ENCODE measurements around the gene TNRC18. TPM values are rescaled to one million over a fixed set of nuclear protein-coding genes. Genes with fewer than 3 reads are reported as not detected.

The TNRC18 gene
- total RNA-seq, 2 experiments from 2014 or later = 43.8 to 44.2 TPM

DNA sequence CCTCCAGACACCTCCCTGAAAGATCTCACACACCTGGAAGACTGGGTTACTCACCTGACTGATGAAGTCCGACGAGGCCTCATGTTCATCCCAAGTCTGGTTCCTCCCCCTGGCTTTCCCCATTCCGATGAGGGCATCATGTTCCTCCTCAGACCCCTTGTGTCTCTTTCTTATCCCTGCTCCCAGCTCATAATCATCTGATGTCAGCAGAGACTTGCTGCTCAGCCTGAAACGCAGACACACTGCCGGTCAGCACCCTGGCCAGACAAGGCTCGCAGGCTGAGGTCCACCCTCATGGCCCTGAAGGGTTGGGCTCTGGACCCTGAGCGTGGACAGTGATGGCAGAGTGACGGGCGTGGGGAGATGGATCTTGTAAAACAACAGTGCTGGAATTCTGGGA lies 64.3 kb downstream of the TNRC18 start:
- ATAC-seq = no peak

DNA sequence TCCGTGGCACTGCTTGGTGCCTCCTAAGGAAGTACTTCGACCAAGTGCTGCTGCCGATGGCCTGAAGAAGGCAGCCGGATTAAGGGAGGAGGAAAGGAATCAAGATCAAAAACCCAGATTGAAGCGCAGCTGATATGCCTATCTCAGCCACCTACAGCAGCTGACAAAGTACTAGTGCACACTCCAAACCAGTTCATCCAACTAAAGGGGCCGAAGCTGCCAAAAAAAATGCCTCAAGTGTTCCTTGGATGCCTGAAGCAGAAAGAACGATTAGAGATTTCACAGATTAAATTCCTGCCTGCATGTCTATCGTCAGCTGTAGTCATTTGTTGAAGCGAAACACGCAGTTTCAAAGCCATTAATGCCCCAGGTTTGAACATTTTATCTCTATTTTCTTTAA lies 65.7 kb downstream of the TNRC18 start:
- Mint-ChIP-seq H3K36me3 (ENCODE audit: low read depth) (peaks cover 44% of the 10 kb centered on the region), H3K27me3 (no peaks in the 10 kb centered on the region), H3K4me1 (ENCODE audit: low read depth) (peaks cover 11% of the 10 kb centered on the region), H3K9me3 (no peaks in the 10 kb centered on the region), H3K4me3 (no peak overlapping the region), H3K27ac (no peak overlapping the region)
- DNase-seq (no peak), ATAC-seq (no peak)
- TF ChIP-seq, protein P1, sequence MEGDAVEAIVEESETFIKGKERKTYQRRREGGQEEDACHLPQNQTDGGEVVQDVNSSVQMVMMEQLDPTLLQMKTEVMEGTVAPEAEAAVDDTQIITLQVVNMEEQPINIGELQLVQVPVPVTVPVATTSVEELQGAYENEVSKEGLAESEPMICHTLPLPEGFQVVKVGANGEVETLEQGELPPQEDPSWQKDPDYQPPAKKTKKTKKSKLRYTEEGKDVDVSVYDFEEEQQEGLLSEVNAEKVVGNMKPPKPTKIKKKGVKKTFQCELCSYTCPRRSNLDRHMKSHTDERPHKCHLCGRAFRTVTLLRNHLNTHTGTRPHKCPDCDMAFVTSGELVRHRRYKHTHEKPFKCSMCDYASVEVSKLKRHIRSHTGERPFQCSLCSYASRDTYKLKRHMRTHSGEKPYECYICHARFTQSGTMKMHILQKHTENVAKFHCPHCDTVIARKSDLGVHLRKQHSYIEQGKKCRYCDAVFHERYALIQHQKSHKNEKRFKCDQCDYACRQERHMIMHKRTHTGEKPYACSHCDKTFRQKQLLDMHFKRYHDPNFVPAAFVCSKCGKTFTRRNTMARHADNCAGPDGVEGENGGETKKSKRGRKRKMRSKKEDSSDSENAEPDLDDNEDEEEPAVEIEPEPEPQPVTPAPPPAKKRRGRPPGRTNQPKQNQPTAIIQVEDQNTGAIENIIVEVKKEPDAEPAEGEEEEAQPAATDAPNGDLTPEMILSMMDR (IDR thresholded peaks at IDR 0.05) = no peak
- ChIA-PET CTCF (interaction anchor here (5.6 kb wide), 1 partner anchor 7 kb away, joined by 34 read pairs; no protein-coding TSS in a partner anchor), POLR2A (no interaction called here)
- intact Hi-C loops (cut with micrococcal nuclease) = no loop called here

More for the DNA sequence above, 64.3 kb downstream of the TNRC18 start:
- ChIA-PET POLR2A (no interaction called here), CTCF (interaction anchor here (1.2 kb wide), 1 partner anchor 12 kb away, joined by 3 read pairs; no protein-coding TSS in a partner anchor)
- Mint-ChIP-seq H3K36me3 (ENCODE audit: low read depth) (peaks cover 46% of the 10 kb centered on the region), H3K27me3 (no peaks in the 10 kb centered on the region), H3K4me3 (no peak overlapping the region), H3K4me1 (ENCODE audit: low read depth) (peaks cover 15% of the 10 kb centered on the region), H3K9me3 (no peaks in the 10 kb centered on the region), H3K27ac (no peak overlapping the region)
- intact Hi-C loops (cut with micrococcal nuclease) = no loop called here
- DNase-seq = no peak
- TF ChIP-seq, protein P1 (IDR thresholded peaks at IDR 0.05) = no peak

GRCh38 chr7:5356751-5357119 lies 66.9 kb downstream of the TNRC18 start:
- no peak overlapping the region for H3K4me3 Mint-ChIP-seq
- DNase-seq (no peak), ATAC-seq (no peak)
- peaks cover 11% of the 10 kb centered on the region for H3K4me1 Mint-ChIP-seq (ENCODE audit: low read depth)
- H3K36me3 Mint-ChIP-seq (ENCODE audit: low read depth) = peaks cover 40% of the 10 kb centered on the region
- no peak overlapping the region for H3K27ac Mint-ChIP-seq
- no peaks in the 10 kb centered on the region for H3K9me3 Mint-ChIP-seq
- CTCF ChIA-PET = interaction anchor here (5.6 kb wide), 1 partner anchor 8 kb away, joined by 34 read pairs; no protein-coding TSS in a partner anchor
- TF ChIP-seq, protein P1 (IDR thresholded peaks at IDR 0.05) = no peak
- POLR2A ChIA-PET = no interaction called here
- intact Hi-C loops (cut with micrococcal nuclease) = no loop called here
- H3K27me3 Mint-ChIP-seq = no peaks in the 10 kb centered on the region

DNA sequence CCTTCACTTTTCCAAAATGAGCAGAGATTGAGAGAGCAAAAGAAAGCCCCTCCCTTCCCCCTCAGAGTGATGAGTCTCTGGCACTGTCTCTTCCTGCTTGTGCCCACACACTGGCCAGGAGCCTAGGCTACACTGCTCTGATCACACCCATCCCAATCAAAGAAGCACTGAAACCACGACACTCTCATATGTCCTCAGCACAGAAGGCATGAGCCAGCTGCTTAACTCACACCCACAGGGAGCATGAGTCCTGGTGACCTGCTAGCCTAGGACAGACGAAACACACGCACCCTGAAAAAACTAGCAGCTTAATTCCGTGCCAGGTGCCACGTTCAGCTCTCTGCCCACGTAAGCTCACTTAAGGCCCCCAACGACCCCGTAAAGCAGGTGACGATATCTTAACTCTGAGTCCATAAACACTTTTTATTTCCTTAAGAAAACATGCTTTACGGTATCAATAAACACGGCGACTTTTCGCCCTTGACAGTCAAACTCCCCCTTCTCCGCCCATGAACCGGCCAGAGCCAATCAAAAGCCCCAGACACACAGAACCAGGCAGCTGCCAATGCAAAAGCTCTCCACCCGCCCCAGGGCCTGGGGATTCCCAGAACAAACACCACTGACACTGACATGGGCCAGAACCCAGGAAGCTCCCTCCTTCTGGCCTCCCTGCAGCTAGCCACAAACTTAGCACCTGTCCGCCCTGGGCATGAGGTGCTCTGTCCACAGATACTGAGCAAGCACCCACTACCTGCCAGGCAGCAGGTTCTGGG lies 69.0 kb downstream of the TNRC18 start:
- peaks cover 43% of the 10 kb centered on the region for H3K36me3 Mint-ChIP-seq (ENCODE audit: low read depth)
- DNase-seq (no peak), ATAC-seq (no peak)
- H3K4me1 Mint-ChIP-seq (ENCODE audit: low read depth) = peaks cover 11% of the 10 kb centered on the region
- H3K4me3 Mint-ChIP-seq = no peak overlapping the region
- TF ChIP-seq, protein P1 (IDR thresholded peaks at IDR 0.05) = no peak
- H3K27ac Mint-ChIP-seq = no peak overlapping the region
- no peaks in the 10 kb centered on the region for H3K9me3 Mint-ChIP-seq
- ChIA-PET POLR2A (interaction anchor here (1.5 kb wide), 1 partner anchor 10 kb away, joined by 3 read pairs; no protein-coding TSS in a partner anchor), CTCF (interaction anchor here (2.5 to 5.6 kb wide), 2 partner anchors 11 to 114 kb away, joined by 8 to 34 read pairs; no protein-coding TSS in a partner anchor)
- no peaks in the 10 kb centered on the region for H3K27me3 Mint-ChIP-seq
- intact Hi-C loops (cut with micrococcal nuclease) = no loop called here

- ChIA-PET CTCF (interaction anchor here (5.6 kb wide), 1 partner anchor 13 kb away, joined by 34 read pairs; no protein-coding TSS in a partner anchor), POLR2A (no interaction called here)
- H3K9me3 Mint-ChIP-seq = no peaks in the 10 kb centered on the region
- DNase-seq (no peak), ATAC-seq (no peak)
- H3K36me3 Mint-ChIP-seq (ENCODE audit: low read depth) = peaks cover 33% of the 10 kb centered on the region
- no peak overlapping the region for H3K4me3 Mint-ChIP-seq
- intact Hi-C loops (cut with micrococcal nuclease) = no loop called here
- H3K27me3 Mint-ChIP-seq = no peaks in the 10 kb centered on the region
- peaks cover 11% of the 10 kb centered on the region for H3K4me1 Mint-ChIP-seq (ENCODE audit: low read depth)
- TF ChIP-seq, protein P1 (IDR thresholded peaks at IDR 0.05) = no peak
- H3K27ac Mint-ChIP-seq = no peak overlapping the region
Measured at GRCh38 chr7:5352440-5353010, 71.1 kb downstream of the TNRC18 start.
